Omental fat pad (tissue), 4 donors: Measurements from ENCODE around the gene GIMAP7. TPM values are rescaled to one million over a fixed set of nuclear protein-coding genes. Genes with fewer than 3 reads are reported as not detected.

Experiments used
- ATAC-seq: fragments of 150-250 bp; one replicate; pipeline ENCODE4 v1.9.1; 2016; ENCODE audit warnings: mild to moderate bottlenecking, moderate library complexity; ENCODE audit not compliant: low FRiP score
- DNase-seq: peaks from one replicate; pipeline ENCODE4 v3.0.0-alpha.2; 2019; ENCODE audit warnings: low spot score
- CTCF ChIP-seq, 3 donors: fragments of 450-650 bp; IDR thresholded peaks; one replicate each; pipeline ENCODE4 v1.5.1; 2016 to 2017; ENCODE audit warnings: antibody characterized with exemption in 3 of 3, mild to moderate bottlenecking in 3 of 3, moderate library complexity in 2 of 3
- total RNA-seq, 4 donors: library from RNA; depleted of rRNA; stranded (reverse); fragments of >200 nt; gene quantifications; one replicate each; pipeline ENCODE4 v1.1.0, GENCODE V29; 2016

Gene GIMAP7
- total RNA-seq, 4 donors from 2014 or later, result 5.8 to 102 (median 27.2) TPM

DNA sequence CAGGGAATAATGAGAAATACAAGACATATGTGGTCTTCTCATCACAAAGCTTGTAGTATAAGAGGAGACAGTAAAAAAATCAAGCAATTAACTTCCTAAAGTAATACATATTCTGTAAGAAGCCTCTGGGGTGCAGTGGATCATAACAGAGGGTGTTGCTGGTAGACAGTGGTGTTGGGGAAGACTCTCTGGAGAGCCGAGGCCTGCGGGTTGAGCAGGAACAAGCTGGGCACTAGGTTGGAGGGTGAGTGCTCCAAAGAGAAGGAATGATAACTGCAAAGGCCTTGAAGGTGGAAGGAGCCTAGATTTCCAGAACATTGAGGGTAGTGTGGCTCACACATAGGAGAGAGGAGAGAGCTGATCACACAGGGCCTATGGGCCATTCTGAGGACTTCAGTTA lies 54.0 kb downstream of the GIMAP7 start:
- DNase-seq (no peak), ATAC-seq (no peak)
- no peak for TF ChIP-seq CTCF (IDR thresholded peaks at IDR 0.05)

DNA sequence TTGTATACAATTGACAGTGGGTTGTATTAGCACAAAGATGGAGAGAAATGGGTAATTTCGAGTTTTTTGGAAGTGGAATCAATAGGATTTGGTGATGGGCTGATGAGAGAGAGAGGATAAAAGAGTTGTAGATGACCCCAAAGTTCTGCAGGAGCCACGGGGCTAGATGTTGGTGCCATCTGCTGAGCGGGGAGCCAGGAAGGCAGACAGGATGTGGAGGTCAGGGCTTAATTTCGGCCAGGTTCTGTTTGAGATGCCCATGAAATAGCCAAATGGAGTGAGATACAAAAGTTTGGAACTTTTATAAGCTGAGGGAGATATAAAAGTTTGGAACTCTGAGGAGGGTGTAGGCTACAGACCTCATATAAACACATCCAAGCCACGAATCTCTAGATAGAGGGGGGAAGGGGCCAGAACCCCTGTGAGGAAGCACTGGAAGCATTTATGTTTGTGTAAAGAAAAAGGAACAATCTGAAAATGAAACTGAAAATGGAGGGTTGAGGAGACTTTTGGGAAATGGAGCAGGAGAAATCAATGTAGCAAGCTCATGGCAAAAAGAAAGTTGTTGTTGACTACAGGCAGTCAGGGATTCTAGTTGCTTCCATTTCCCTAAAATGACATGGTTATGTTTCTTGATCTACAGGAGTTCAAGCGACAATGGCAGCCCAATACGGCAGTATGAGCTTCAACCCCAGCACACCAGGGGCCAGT lies 54.7 kb downstream of the GIMAP7 start:
- no peak for ATAC-seq
- TF ChIP-seq CTCF (IDR thresholded peaks at IDR 0.05), result no peak
- no peak for DNase-seq

Other genes with a start within 250 kb of the GIMAP7 start
- 10 to 100 TPM in 1 of 4 donors, 1 to 10 TPM in 3; 3.2 to 13.4 (median 8.6) TPM for gene LRRC61, start 191.5 kb upstream of the GIMAP7 start, total RNA-seq
- gene ACTR3C, start 191.3 kb upstream of the GIMAP7 start, total RNA-seq, result 10 to 100 TPM in 1 of 4 donors, 1 to 10 TPM in 3; 1.1 to 12.9 (median 4.9) TPM
- gene RARRES2, start 173.2 kb upstream of the GIMAP7 start, total RNA-seq, result 100 to 1,000 TPM in 3 of 4 donors, 10 to 100 TPM in 1; 93.9 to 433 (median 218) TPM
- 10 to 100 TPM; 40.6 to 55.7 (median 49.3) TPM for gene REPIN1, start 146.1 kb upstream of the GIMAP7 start, total RNA-seq
- 1 to 10 TPM in 3 of 4 donors, under 1 TPM in 1; 0.72 to 4.4 (median 1.4) TPM for gene ZNF775, start 135.5 kb upstream of the GIMAP7 start, total RNA-seq
- gene GIMAP8, start 64.2 kb upstream of the GIMAP7 start, total RNA-seq, result 10 to 100 TPM in 3 of 4 donors, 1 to 10 TPM in 1; 3.0 to 42.9 (median 14.8) TPM
- 100 to 1,000 TPM in 1 of 4 donors, 10 to 100 TPM in 3; 16.1 to 135 (median 47.8) TPM for gene GIMAP4, start 52.5 kb downstream of the GIMAP7 start, total RNA-seq
- 100 to 1,000 TPM in 1 of 4 donors, 10 to 100 TPM in 3; 16.8 to 135 (median 48.3) TPM for gene GIMAP6, start 117.5 kb downstream of the GIMAP7 start, total RNA-seq
- gene GIMAP2, start 170.8 kb downstream of the GIMAP7 start, total RNA-seq, result 10 to 100 TPM; 10.1 to 44.0 (median 12.8) TPM
- gene GIMAP1, start 201.7 kb downstream of the GIMAP7 start, total RNA-seq, result 10 to 100 TPM in 2 of 4 donors, 1 to 10 TPM in 2; 2.1 to 32.2 (median 9.0) TPM
- 100 to 1,000 TPM in 1 of 4 donors, 10 to 100 TPM in 3; 17.0 to 146 (median 56.9) TPM for gene GIMAP5, start 222.5 kb downstream of the GIMAP7 start, total RNA-seq